IPS-NIHi11 (cell line): ENCODE results near the gene POR.
"Not testable (repeated sequence)": the region's sequence is repeated elsewhere in the genome, so short reads cannot be mapped to it uniquely, and the experiment has no call there.

ENCODE experiments used
- DNase-seq: peaks from one replicate; pipeline ENCODE4 v3.0.0; 2012; ENCODE audit warnings: mixed read lengths, low spot score

Gene POR

GRCh38 chr7:75992083-75992755, 77.3 kb downstream of the POR start:
- peak; percentile 3 for DNase-seq

- peak; percentile 87 for DNase-seq
These were observed 78.9 kb downstream of the POR start for GRCh38 chr7:75993689-75994387.

DNA sequence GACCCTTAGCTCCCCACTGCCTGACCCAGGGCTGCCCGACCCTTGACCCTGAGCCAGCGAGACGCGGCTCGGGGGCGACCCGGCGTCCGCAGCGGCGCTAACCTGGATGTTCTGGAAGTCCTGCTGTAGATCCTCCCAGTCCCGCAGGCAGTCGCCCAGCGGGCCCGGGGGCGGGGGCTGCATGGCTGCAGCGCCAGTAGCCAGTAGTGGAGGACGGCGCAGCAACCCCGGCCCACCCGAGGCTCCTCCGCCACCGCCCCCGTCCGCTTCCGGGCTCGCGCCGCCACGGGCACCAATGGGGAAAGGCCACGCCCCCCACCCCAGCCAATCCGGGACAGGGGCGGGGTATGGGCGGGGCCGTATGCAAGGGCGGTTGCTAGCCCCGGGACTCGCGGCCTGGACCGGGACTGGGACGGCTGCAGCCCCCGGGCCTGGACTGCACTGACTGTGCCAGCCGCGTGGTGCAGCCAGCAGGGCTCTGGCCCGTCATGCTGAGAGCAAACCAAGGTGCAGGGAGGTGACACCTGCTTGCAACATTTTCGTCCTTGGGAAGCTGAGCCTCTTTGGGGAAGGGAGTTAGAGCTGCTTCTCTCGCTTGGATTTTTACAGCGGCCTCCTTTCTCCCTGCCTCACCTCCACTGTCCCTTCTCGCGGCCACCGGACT, 79.6 kb downstream of the POR start, which contains the start of gene TMEM120A:
TMEM120A (minus strand) TSS at position 208 of the 664 bp plus-strand sequence; CDS start at position 183, 25 bp downstream.
- DNase-seq = peak; percentile 100

DNA sequence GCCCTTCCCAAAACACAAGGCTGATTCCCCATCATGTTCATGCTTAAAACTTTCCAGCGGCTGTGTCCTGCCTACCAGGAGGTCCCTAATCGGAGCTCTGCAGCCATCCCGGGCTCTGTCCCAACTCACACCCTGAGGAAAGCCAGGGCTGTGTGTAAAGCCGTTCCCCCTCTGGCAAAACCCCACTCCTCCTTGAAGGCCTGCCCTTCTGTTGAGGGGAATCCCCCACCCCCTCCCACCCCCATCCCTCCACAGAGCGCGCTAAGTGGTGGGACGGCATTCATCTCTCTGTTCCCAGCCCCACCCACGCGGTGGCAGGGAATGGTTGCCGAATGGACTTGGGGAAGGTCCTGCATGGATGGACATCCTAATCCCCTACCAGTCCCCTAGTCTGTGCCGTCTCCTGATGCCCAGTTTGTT, 80.1 kb downstream of the POR start:
- DNase-seq = peak; percentile 34

- no peak for DNase-seq
These were observed 81.0 kb downstream of the POR start for GRCh38 chr7:75995996-75996395.

- DNase-seq = no peak
These were observed 81.5 kb downstream of the POR start for GRCh38 chr7:75996476-75996875.

DNA sequence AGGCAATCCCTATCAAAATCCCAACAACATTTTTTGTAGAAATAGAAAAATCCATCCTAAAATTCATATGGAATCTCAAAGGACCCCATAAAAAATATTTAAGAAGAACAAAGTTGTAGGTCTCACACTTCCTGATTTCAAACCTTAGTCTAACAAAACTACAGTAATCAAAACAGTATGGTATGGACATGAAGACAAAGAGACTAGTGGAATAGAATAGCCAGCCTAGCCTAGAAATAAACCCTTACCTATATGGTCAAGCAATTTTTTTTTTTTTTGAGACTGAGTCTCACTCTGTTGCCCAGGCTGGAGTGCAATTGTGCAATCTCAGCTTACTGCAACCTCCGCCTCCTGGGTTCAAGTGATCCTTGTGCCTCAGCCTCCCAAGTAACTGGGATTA, 83.1 kb downstream of the POR start:
- no peak for DNase-seq

DNA sequence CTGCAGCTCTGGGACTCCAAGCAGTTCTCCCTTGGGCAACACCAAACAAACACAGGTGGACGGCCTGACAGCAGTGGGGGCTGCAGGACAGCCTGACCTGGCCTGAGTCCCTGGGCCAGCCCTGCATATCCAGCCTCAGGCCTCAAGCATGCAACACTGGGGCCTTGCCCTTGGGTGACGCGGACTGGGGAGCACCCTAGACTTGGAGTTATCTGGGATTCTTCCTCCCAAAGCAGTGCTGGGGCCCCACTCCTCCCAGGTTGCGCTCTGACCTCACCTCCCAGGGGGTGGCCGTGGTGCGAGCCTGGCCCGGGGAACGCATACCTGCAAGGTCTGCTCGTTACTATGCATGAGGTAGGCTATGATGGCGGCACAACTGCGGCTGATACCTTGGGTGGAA, 85.6 kb downstream of the POR start:
- peak; percentile 2 for DNase-seq

- peak; percentile 0 for DNase-seq
These were observed 87.2 kb downstream of the POR start for GRCh38 chr7:76002139-76002538.

GRCh38 chr7:76002822-76003221, 87.9 kb downstream of the POR start:
- no peak for DNase-seq

DNA sequence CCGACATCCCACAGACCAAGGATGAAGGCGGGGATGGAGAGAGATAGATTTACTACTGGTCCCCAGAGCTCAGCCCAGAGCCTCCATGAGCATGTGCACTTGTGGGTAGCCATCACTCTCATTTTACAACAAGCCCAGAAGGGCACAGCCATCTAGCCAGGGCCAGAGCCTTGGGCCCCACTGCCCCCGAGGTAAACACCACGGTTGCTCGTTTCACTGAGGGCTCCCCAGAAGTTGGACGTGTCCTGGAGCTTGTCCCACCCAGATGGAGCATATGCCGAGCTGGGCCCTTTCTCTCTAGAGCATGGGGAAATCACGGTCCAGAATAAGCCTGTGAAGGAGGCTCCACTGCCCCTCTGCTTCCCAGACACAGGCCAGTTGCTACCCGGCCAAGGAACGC, 88.4 kb downstream of the POR start:
- DNase-seq = peak; percentile 1

DNA sequence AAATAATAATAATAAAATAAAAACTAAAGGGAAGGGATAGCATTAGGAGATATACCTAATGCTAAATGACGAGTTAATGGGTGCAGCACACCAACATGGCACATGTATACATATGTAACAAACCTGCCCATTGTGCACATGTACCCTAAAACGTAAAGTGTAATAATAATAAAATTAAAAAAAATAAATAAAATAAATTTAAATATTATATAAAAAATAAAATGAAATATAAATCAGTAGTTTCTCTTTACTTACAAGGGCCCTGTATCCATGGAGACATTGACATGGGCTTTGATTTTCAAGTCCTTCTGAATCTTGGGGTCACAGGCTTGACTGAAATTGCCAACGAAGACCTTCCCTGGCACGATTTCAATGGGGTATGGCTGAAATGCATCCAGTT, 90.0 kb downstream of the POR start:
- not testable (repeated sequence) for DNase-seq

- no peak for DNase-seq
These were observed 93.3 kb downstream of the POR start for GRCh38 chr7:76008156-76008687.

DNA sequence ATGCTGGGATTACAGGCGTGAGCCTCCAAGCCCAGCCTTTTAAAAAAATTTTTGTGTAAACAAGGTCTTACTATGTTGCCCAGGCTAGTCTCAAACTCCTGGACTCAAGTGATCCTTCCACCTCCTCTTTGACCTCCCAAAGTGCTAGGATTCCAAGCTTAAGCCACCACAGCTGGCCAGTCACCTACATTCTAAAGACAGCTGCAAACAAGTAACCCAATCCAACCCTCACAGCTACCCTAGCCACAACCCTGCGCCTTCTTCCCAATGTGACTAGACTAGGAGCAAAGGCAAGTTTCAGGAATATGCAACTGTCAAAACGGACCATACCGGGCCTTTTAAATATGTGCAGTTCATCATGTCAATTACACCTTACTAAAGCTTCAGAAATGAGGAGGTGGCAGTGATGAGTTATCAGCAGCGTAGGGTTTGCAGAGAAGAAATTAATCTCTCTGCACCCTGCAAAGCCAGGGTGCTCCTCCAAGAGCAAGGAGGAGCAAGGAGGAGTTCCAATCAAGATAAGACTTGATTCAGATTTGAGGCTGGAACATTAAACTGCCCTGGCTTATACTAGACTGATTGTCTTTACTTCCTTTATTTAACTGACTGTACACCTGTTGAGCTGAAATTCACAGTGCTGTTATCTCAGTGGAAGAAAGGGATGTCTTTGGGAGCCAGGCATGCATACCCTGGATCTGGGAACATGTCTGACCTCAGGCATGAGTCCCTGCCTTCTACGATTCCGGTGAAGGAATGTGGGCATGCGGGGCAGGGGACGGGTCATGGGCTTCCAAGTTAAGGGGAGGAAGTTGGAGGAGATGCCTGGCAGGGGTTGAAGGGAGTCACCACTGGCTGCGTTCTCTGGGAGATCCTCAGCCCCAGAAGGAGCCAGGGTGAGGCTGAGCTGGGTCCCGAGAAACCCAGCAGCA, 95.0 kb downstream of the POR start:
- no peak for DNase-seq

GRCh38 chr7:76011442-76011861, 96.5 kb downstream of the POR start:
- DNase-seq = no peak

DNA sequence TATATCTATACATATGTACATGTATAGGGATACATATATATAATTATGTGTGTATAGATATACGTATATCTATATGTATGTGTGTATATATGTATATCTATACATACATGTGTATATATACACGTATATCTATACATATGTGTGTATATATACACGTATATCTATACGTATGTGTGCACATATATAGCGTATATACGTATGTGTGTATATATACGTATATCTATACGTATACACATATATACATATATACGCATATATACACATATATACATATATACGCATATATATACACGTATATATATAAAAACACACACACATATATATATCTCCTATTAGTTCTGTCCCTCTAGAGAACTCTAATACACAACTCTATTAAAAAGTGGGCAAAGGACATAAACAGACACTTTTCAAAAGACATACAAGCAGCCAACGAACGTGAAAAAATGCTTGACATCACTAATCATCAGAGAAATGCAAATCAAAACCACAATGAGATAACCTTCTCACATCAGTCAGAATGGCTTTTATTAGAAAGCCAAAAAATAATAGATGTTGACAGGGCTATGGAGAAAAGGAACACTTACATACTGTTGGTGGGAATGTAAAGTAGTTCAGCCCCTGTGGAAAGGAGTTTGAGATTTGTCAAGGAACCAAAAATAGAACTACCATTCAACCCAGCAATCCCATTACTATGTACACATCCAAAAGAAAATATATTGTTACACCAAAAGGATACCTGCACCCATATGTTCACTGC, 101.4 kb downstream of the POR start:
- DNase-seq = no peak

DNA sequence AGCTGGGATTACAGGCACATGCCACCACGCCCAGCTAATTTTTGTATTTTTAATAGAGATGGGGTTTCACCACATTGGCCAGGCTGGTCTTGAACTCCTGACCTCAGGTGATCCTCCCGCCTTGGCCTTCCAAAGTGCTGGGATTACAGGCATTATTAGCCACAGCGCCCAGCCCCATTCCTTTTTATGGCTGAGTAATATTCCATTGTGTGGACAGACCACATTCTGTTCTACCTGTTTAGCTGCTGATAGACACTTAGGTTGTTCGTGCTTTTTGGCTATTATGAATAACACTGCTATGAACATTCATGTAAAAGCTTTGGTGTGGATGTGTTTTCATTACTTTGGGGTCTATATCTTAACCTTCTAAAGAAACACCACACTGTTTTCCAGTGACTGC, 103.6 kb downstream of the POR start:
- not testable (repeated sequence) for DNase-seq

GRCh38 chr7:76020031-76020714, 105.2 kb downstream of the POR start:
- peak; percentile 87 for DNase-seq

GRCh38 chr7:76022026-76022780, 107.2 kb downstream of the POR start:
- DNase-seq = no peak

GRCh38 chr7:76023002-76023401, 108.0 kb downstream of the POR start:
- DNase-seq = peak; percentile 38
